ELF-1 (cell line): Measurements from ENCODE around the gene FAM217A.

Experiments
- DNase-seq: peaks from one replicate; pipeline ENCODE4 v3.0.0-alpha.2; 2016; ENCODE audit warnings: low read depth, low spot score

Gene FAM217A

DNA sequence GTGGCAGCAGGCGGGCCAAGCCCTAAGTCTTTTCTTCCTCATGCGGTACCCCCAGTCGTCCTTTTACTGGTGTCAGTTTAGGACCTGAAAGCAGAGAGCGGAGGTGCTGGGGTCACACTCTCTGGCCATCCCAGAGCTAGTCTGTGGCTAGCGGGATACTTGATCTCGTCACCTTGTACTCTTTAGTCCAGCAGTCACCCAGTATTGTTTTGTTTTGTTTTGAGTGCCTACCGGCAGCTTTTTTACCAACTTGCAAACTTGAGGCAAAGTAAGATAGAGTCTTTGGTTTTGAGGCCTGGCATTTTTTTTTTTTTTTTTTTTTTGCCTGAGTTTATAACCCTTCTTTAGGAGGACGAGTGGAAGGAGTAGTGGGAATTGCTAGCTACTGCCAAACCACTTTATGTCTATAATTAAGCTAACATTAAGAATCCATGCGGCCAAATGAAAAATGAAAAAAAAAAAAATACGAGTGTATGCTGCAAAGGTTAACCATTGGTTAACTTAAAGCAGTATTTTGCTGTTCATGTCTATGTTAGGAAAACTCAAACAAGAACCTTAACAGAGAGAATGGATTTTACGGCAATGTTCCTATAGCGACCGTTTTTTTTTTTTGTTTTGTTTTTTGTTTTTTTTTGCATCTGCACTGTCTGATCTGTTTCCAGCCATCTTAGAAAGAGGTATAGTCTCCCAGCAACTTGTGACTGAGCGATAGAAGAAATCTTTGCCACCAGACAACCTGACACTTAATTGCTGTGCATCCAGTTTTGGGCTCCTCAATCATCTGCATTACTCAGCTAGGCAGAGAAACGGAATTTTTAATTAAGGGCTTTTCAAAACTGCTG lies 56.9 kb downstream of the FAM217A start:
- no peak for DNase-seq

DNA sequence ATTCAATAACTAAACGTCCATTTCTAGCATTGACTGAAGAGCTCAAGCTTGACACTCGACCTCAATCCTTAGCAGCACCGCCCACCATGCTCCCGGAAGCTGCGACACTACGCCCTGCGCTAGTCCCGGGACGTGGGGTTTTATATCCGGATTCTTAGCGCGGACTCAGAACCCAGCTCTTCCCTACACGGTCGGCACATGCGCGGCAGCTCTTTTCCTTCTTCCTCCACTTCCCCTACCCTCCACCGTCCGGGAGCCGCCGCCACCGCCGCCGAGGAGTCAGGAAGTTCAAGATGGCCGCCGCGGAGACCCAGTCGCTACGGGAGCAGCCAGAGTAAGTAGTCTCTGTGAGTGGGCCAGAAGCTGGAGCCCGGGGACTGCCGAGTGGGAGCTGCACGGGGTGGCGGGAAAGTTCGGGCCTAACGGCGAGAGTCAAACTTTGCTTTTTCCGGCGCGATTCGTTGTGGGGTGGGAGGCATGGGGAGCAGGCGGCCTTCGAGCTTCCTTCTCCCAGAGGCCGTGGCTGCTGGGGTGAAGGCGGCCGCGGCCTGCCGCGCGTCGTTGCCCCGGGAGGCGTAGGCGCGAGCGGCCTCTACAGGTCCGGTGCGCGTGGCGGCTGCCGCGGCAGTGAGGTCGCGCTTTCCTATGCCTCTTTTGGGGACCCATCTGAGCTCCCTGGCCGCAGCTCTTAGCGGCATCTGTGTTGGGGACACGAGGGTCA lies 57.6 kb downstream of the FAM217A start:
- peak; percentile 96 for DNase-seq

DNA sequence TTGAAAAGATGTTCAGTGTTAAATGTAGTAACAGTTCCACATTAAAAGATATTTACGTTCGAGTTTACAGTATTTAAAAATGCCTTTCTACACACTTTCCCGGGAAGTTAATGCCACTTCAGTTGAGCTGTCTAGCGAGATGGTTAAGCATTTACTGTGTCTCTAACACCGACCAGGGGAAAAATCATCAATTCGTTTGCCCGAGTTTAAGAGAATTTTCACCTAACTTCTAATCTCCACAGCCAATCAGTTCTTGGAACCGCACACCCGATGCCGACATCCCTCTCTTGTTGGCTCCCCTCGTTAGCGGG lies 58.2 kb downstream of the FAM217A start:
- no peak for DNase-seq

DNA sequence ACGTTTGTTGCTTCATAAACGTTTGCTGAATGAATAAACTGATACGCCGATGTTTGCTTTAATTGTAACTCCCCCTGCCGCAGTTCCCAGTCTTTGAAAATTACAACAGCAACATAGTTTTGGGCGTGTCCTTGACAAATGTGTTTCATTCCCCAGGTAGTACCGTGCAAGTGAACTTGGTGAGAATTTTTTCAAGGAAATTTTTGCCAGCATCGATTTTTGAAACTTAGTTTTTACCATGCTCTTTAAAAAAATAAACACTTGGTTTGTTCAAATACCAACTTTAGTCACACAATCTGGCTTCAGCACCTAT lies 60.1 kb downstream of the FAM217A start:
- DNase-seq = no peak
